Vagina (tissue), 2 donors: Measurements from ENCODE around the gene TULP4. TPM values are rescaled to one million over a fixed set of nuclear protein-coding genes. Genes with fewer than 3 reads are reported as not detected.

Experiments used
- DNase-seq, 2 donors: peaks; one replicate each; pipeline ENCODE4 v3.0.0-alpha.2; 2017; ENCODE audit errors: extremely low spot score in 2 of 2
- H3K27ac ChIP-seq: fragments of 200-600 bp; sonication (generic); one replicate; pipeline ENCODE4 v1.5.1; 2019
- H3K27me3 ChIP-seq: fragments of 200-600 bp; sonication (generic); one replicate; pipeline ENCODE4 v1.5.1; 2019
- H3K36me3 ChIP-seq, 2 donors: fragments of 200-600 bp; sonication (generic); one replicate each; pipeline ENCODE4 v1.5.1; 2017 to 2019
- H3K4me1 ChIP-seq: fragments of 200-600 bp; sonication (generic); one replicate; pipeline ENCODE4 v1.5.1; 2019
- H3K4me3 ChIP-seq, 2 donors: fragments of 200-600 bp; sonication (generic); 1 replicate in 1 of 2; 2 replicates in 1 of 2; pipeline ENCODE4 v1.5.1; 2016 to 2019
- H3K9me3 ChIP-seq: fragments of 200-600 bp; sonication (generic); one replicate; pipeline ENCODE4 v1.5.1; 2019
- POLR2A ChIP-seq, 2 donors: fragments of 450-650 bp; IDR thresholded peaks; one replicate each; pipeline ENCODE4 v1.6.1; 2017; ENCODE audit warnings: antibody characterized with exemption in 2 of 2, mild to moderate bottlenecking in 2 of 2, moderate library complexity in 2 of 2
- POLR2AphosphoS5 ChIP-seq, 2 donors: sonication (generic); formaldehyde crosslinking; IDR thresholded peaks; one replicate each; pipeline ENCODE4 v1.9.0; 2017; ENCODE audit warnings: antibody characterized with exemption in 2 of 2, mild to moderate bottlenecking in 2 of 2, low read depth in 1 of 2; ENCODE audit not compliant: insufficient read depth in 1 of 2
- intact Hi-C: fragments of 100-400 bp; cut with DNase I; formaldehyde crosslinking; loops from one replicate; pipeline ENCODE4 v1.15.1; 2023
- total RNA-seq: library from RNA; depleted of rRNA; stranded (reverse); fragments of >200 nt; gene quantifications from one replicate; pipeline ENCODE4 v1.2.3, GENCODE V29; 2016
- TF ChIP-seq, protein P1 (sequence below), 3 experiments: fragments of 450-650 bp in 2 of 3; fragments of 200-600 bp in 1 of 3; sonication (generic) in 1 of 3; IDR thresholded peaks; one replicate each; pipeline ENCODE4 v1.5.1; 2017 to 2019; ENCODE audit warnings: antibody characterized with exemption in 3 of 3, mild to moderate bottlenecking in 2 of 3, moderate library complexity in 2 of 3

Gene TULP4
- total RNA-seq, 1 donor from 2014 or later, result 79.8 TPM

DNA sequence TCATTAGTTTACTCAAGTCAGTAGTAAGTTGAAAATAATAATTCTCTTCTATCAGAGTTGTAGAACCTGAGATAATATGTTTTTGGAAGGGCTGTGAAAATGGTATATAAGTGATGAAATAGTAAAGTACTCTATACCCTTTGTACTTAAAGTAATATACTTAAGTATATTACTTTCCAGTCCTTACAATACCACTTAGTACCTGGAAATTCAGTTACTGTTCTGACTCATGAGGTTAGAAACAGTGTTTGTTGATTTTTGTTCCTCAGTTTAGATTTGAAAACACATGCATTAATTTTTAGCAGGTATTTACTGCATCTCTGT is 10.1 kb downstream of the TULP4 start:
- no peaks in the 10 kb centered on the region for H3K36me3 ChIP-seq
- H3K27ac ChIP-seq, result no peak overlapping the region
- no peak for TF ChIP-seq POLR2A (IDR thresholded peaks at IDR 0.05)
- TF ChIP-seq, protein P1, sequence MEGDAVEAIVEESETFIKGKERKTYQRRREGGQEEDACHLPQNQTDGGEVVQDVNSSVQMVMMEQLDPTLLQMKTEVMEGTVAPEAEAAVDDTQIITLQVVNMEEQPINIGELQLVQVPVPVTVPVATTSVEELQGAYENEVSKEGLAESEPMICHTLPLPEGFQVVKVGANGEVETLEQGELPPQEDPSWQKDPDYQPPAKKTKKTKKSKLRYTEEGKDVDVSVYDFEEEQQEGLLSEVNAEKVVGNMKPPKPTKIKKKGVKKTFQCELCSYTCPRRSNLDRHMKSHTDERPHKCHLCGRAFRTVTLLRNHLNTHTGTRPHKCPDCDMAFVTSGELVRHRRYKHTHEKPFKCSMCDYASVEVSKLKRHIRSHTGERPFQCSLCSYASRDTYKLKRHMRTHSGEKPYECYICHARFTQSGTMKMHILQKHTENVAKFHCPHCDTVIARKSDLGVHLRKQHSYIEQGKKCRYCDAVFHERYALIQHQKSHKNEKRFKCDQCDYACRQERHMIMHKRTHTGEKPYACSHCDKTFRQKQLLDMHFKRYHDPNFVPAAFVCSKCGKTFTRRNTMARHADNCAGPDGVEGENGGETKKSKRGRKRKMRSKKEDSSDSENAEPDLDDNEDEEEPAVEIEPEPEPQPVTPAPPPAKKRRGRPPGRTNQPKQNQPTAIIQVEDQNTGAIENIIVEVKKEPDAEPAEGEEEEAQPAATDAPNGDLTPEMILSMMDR (IDR thresholded peaks at IDR 0.05), result no peak
- TF ChIP-seq POLR2AphosphoS5 (IDR thresholded peaks at IDR 0.05; ENCODE audit: insufficient read depth in 1 of 2, low read depth in 1 of 2), result no peak
- peaks cover 32% of the 10 kb centered on the region for H3K4me1 ChIP-seq
- no peaks in the 10 kb centered on the region for H3K9me3 ChIP-seq
- DNase-seq, result no peak
- no peak overlapping the region for H3K4me3 ChIP-seq
- intact Hi-C loops, result no loop called here
- H3K27me3 ChIP-seq, result no peaks in the 10 kb centered on the region

DNA sequence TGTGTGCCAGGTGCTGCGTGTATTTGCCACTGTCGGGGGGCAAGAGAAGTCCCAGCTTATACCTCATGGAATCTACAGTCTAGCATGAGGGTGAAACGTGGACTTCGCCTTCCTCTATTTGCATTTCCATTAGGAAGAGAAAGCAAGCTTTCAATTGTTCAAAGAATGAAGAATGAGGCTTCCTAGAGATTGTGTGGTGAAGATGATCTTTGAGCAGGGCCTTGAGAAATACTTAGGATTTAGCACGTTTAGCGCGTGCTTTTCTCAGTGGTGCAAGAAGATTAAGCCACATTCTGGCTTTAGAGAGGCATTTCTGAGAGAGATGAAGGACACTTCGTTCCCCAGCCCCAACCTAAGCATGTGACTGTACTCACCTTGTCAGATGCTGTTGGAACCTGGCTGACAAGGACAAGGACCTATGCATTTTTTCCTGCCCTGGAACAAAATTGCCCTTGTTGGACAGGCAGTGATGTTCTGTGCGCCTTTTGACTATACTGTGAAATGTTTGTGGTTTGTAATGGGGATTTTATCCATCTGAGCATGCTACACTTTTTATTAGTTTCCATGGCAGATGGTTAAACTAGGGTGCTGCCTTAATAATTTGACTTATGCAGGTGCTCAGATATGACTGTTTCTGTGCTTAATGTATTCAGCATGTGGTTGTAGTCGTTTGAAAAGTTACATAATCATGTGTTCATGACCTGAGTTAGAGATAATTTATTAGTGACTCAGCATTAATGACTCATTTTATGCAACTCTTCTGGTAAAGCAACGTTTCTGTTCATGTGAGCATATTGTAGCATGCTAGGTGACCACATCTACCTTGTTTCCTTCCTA is 10.7 kb downstream of the TULP4 start:
- Histone ChIP-seq H3K9me3 (no peaks in the 10 kb centered on the region), H3K27ac (no peak overlapping the region), H3K4me3 (no peak overlapping the region), H3K4me1 (peaks cover 32% of the 10 kb centered on the region), H3K36me3 (no peaks in the 10 kb centered on the region), H3K27me3 (no peaks in the 10 kb centered on the region)
- TF ChIP-seq POLR2AphosphoS5 (IDR thresholded peaks at IDR 0.05; ENCODE audit: insufficient read depth in 1 of 2, low read depth in 1 of 2) (peak in 1 of 2 donors; percentile 83), POLR2A (IDR thresholded peaks at IDR 0.05) (no peak)
- DNase-seq, result no peak
- intact Hi-C loops, result no loop called here

DNA sequence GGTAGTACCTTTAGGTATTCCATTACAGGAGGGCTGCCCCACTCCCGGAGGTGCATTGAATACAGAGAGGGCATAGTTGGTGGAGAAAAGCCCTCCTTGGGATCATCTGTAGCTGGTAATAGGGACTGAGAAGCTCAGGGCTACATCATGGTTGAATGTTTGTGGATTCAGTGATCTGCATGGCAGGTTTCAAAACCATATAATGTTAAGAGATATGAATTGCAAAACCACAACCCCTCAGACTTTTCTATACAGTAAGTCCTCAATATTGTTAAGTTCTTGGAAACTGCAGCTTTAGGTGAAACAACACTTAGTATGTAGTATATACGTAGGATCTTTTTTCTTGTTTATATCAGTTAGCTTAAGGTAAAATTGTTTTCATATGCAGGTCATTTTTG is 11.3 kb downstream of the TULP4 start:
- TF ChIP-seq POLR2AphosphoS5 (IDR thresholded peaks at IDR 0.05; ENCODE audit: insufficient read depth in 1 of 2, low read depth in 1 of 2) (no peak), POLR2A (IDR thresholded peaks at IDR 0.05) (no peak)
- TF ChIP-seq, protein P1 (IDR thresholded peaks at IDR 0.05), result no peak
- no peak for DNase-seq
- Histone ChIP-seq H3K4me3 (no peak overlapping the region), H3K27me3 (no peaks in the 10 kb centered on the region), H3K36me3 (no peaks in the 10 kb centered on the region), H3K9me3 (no peaks in the 10 kb centered on the region), H3K4me1 (peaks cover 37% of the 10 kb centered on the region), H3K27ac (no peak overlapping the region)
- intact Hi-C loops, result no loop called here

DNA sequence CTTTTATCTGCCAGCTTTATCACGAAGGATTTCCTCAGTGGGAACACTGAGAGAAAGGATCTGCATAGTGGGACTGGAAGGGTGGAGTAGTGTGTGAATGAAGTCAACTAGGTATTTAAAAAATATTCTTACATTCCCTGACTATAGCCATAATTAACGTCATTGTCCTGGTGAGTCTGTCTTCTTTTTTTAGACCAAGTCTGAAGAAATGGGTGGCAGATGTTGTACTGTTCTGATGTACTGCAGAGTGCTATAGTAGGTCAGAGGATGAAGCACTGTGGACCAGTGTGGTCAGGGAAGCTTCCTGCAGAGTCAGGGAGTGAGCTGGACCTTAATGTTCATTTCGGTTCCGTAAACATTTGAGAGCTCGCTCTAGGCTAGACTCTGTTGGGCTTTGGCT is 11.9 kb downstream of the TULP4 start:
- no peaks in the 10 kb centered on the region for H3K27me3 ChIP-seq
- H3K9me3 ChIP-seq, result no peaks in the 10 kb centered on the region
- intact Hi-C loops, result no loop called here
- peaks cover 43% of the 10 kb centered on the region for H3K4me1 ChIP-seq
- H3K36me3 ChIP-seq, result no peaks in the 10 kb centered on the region
- no peak overlapping the region for H3K4me3 ChIP-seq
- no peak for DNase-seq
- TF ChIP-seq POLR2A (IDR thresholded peaks at IDR 0.05), result no peak
- TF ChIP-seq, protein P1 (IDR thresholded peaks at IDR 0.05), result no peak
- no peak for TF ChIP-seq POLR2AphosphoS5 (IDR thresholded peaks at IDR 0.05; ENCODE audit: insufficient read depth in 1 of 2, low read depth in 1 of 2)
- H3K27ac ChIP-seq, result no peak overlapping the region

DNA sequence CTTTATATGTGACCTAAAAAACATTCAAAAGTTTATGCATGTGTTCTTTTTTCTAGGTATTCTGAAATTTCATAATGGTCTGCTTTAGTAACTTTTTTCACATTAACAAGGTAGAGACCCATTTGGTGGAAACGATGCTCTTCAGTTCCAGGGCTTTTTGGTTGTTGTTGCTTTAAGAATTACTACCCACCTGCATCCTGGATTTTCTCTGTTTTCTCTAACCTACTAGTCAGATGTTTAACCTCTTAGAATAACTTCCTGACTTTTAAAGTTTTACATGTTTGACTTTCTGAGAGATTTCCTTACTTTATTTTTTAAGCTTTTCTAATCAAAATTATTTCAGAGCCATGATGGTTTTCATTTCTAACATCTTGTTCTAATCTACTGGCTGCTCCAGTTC is 14.9 kb downstream of the TULP4 start:
- no peaks in the 10 kb centered on the region for H3K9me3 ChIP-seq
- DNase-seq, result no peak
- no peak overlapping the region for H3K27ac ChIP-seq
- H3K4me1 ChIP-seq, result peaks cover 27% of the 10 kb centered on the region
- H3K36me3 ChIP-seq, result no peaks in the 10 kb centered on the region
- H3K27me3 ChIP-seq, result no peaks in the 10 kb centered on the region
- intact Hi-C loops, result no loop called here
- no peak for TF ChIP-seq POLR2AphosphoS5 (IDR thresholded peaks at IDR 0.05; ENCODE audit: insufficient read depth in 1 of 2, low read depth in 1 of 2)
- TF ChIP-seq, protein P1 (IDR thresholded peaks at IDR 0.05), result no peak
- TF ChIP-seq POLR2A (IDR thresholded peaks at IDR 0.05), result no peak
- H3K4me3 ChIP-seq, result no peak overlapping the region
